ENCODE measurements around the gene ADGRV1.

ADGRV1 gene

GRCh38 chr5:90565491-90565890 is 6.9 kb downstream of the ADGRV1 start:
- ATAC-seq (ENCODE audit: low read depth): no peak
- no peak overlapping the region for H3K27ac ChIP-seq (ENCODE audit: poor library complexity, severe bottlenecking)
- peaks cover 2% of the 10 kb centered on the region for H3K4me1 ChIP-seq (ENCODE audit: insufficient read depth, poor library complexity, severe bottlenecking)
- no peak for DNase-seq (ENCODE audit: low spot score)
- no peaks in the 10 kb centered on the region for H3K9me3 ChIP-seq (ENCODE audit: severe bottlenecking)
- no peak for TF ChIP-seq CTCF (IDR thresholded peaks at IDR 0.05; ENCODE audit: poor library complexity, severe bottlenecking)
- H3K4me3 ChIP-seq (ENCODE audit: severe bottlenecking): no peak overlapping the region
- H3K27me3 ChIP-seq (ENCODE audit: insufficient read depth, poor library complexity, severe bottlenecking): peaks cover 36% of the 10 kb centered on the region
- H3K36me3 ChIP-seq (ENCODE audit: low read depth): no peaks in the 10 kb centered on the region

GRCh38 chr5:90569084-90569483 is 10.5 kb downstream of the ADGRV1 start:
- no peak overlapping the region for H3K27ac ChIP-seq (ENCODE audit: poor library complexity, severe bottlenecking)
- DNase-seq (ENCODE audit: low spot score): no peak
- ATAC-seq (ENCODE audit: low read depth): no peak
- peaks cover 18% of the 10 kb centered on the region for H3K27me3 ChIP-seq (ENCODE audit: insufficient read depth, poor library complexity, severe bottlenecking)
- H3K4me1 ChIP-seq (ENCODE audit: insufficient read depth, poor library complexity, severe bottlenecking): no peaks in the 10 kb centered on the region
- H3K4me3 ChIP-seq (ENCODE audit: severe bottlenecking): no peak overlapping the region
- no peaks in the 10 kb centered on the region for H3K36me3 ChIP-seq (ENCODE audit: low read depth)
- H3K9me3 ChIP-seq (ENCODE audit: severe bottlenecking): no peaks in the 10 kb centered on the region
- TF ChIP-seq CTCF (IDR thresholded peaks at IDR 0.05; ENCODE audit: poor library complexity, severe bottlenecking): no peak

GRCh38 chr5:90570034-90570433 is 11.4 kb downstream of the ADGRV1 start:
- H3K4me3 ChIP-seq (ENCODE audit: severe bottlenecking): no peak overlapping the region
- TF ChIP-seq CTCF (IDR thresholded peaks at IDR 0.05; ENCODE audit: poor library complexity, severe bottlenecking): no peak
- no peak for ATAC-seq (ENCODE audit: low read depth)

GRCh38 chr5:90571147-90571773 is 12.7 kb downstream of the ADGRV1 start:
- ATAC-seq (ENCODE audit: low read depth) (no peak), DNase-seq (ENCODE audit: low spot score) (no peak)

More at GRCh38 chr5:90570034-90570433, 11.4 kb downstream of the ADGRV1 start:
- Histone ChIP-seq H3K9me3 (ENCODE audit: severe bottlenecking) (no peaks in the 10 kb centered on the region), H3K27ac (ENCODE audit: poor library complexity, severe bottlenecking) (no peak overlapping the region), H3K4me1 (ENCODE audit: insufficient read depth, poor library complexity, severe bottlenecking) (no peaks in the 10 kb centered on the region), H3K27me3 (ENCODE audit: insufficient read depth, poor library complexity, severe bottlenecking) (peaks cover 18% of the 10 kb centered on the region), H3K36me3 (ENCODE audit: low read depth) (no peaks in the 10 kb centered on the region)
- DNase-seq (ENCODE audit: low spot score): no peak

More at GRCh38 chr5:90571147-90571773, 12.7 kb downstream of the ADGRV1 start:
- Histone ChIP-seq H3K9me3 (ENCODE audit: severe bottlenecking) (no peaks in the 10 kb centered on the region), H3K27ac (ENCODE audit: poor library complexity, severe bottlenecking) (no peak overlapping the region), H3K4me3 (ENCODE audit: severe bottlenecking) (no peak overlapping the region), H3K4me1 (ENCODE audit: insufficient read depth, poor library complexity, severe bottlenecking) (no peaks in the 10 kb centered on the region), H3K27me3 (ENCODE audit: insufficient read depth, poor library complexity, severe bottlenecking) (peaks cover 18% of the 10 kb centered on the region), H3K36me3 (ENCODE audit: low read depth) (no peaks in the 10 kb centered on the region)
- TF ChIP-seq CTCF (IDR thresholded peaks at IDR 0.05; ENCODE audit: poor library complexity, severe bottlenecking): no peak
